ENCODE measurements around the gene CCDC6.
"Not testable (repeated sequence)": the region's sequence is repeated elsewhere in the genome, so short reads cannot be mapped to it uniquely, and the experiment has no call there.

Gene CCDC6

GRCh38 chr10:59757966-59758365 lies 148.4 kb downstream of the CCDC6 start:
- no peak for DNase-seq (ENCODE audit: low read depth in 2 of 2)

- no peak for DNase-seq (ENCODE audit: low read depth in 2 of 2)
Measured at GRCh38 chr10:59754951-59755350, 151.4 kb downstream of the CCDC6 start.

GRCh38 chr10:59753267-59753666 lies 153.1 kb downstream of the CCDC6 start, which contains the start of gene MRLN:
Gene MRLN (minus strand): TSS chr10:59753455.
- DNase-seq (ENCODE audit: low read depth in 2 of 2): no peak

GRCh38 chr10:59752278-59752940 lies 153.9 kb downstream of the CCDC6 start:
- DNase-seq (ENCODE audit: low read depth in 2 of 2): no peak

- no peak for DNase-seq (ENCODE audit: low read depth in 2 of 2)
Measured at GRCh38 chr10:59750155-59750945, 156.0 kb downstream of the CCDC6 start.

GRCh38 chr10:59748834-59749233 lies 157.5 kb downstream of the CCDC6 start:
- no peak for DNase-seq (ENCODE audit: low read depth in 2 of 2)

- no peak for DNase-seq (ENCODE audit: low read depth in 2 of 2)
Measured at GRCh38 chr10:59745163-59745650, 161.1 kb downstream of the CCDC6 start.

- DNase-seq (ENCODE audit: low read depth in 2 of 2): not testable (repeated sequence)
Measured at GRCh38 chr10:59744762-59745161, 161.6 kb downstream of the CCDC6 start.

GRCh38 chr10:59744156-59744555 lies 162.2 kb downstream of the CCDC6 start:
- DNase-seq (ENCODE audit: low read depth in 2 of 2): not testable (repeated sequence)

- no peak for DNase-seq (ENCODE audit: low read depth in 2 of 2)
Measured at GRCh38 chr10:59741583-59741982, 164.8 kb downstream of the CCDC6 start.

GRCh38 chr10:59741048-59741447 lies 165.3 kb downstream of the CCDC6 start:
- no peak for DNase-seq (ENCODE audit: low read depth in 2 of 2)
